IMR-90 (cell line): ENCODE data around the gene CCDC138. TPM values are rescaled to one million over a fixed set of nuclear protein-coding genes. Genes with fewer than 3 reads are reported as not detected.

Experiments
- ATAC-seq: fragments of 200-7000 bp; cut with Tn5 transposase; 2 replicates; pipeline ENCODE4 v1.9.1; 2020; ENCODE audit warnings: low read depth, mild to moderate bottlenecking, moderate library complexity
- BruUV-seq: library from RNA; stranded (reverse); fragments of 400-500 nt; replicated peaks from 2 replicates; lab custom pipeline; 2021; lab: Mats Ljungman, UMichigan
- CTCF ChIA-PET: fragments of 300-600 bp; formaldehyde crosslinking; extraction: SDS; loops from one replicate; lab custom pipeline; 2021; ENCODE audit warnings: antibody characterized with exemption; lab: Yijun Ruan, JAX
- POLR2A ChIA-PET: fragments of 300-600 bp; sonication (Branson Sonifier 250); formaldehyde crosslinking; loops from one replicate; lab custom pipeline; 2022; ENCODE audit warnings: antibody characterized with exemption; ENCODE audit not compliant: unreplicated experiment; lab: Charles Lee
- DNase-seq: peaks from one replicate; pipeline ENCODE4 v3.0.0; 2013
- H2AFZ ChIP-seq: replicated peaks from 2 replicates; pipeline ENCODE3; 2013; ENCODE audit warnings: low read length, mild to moderate bottlenecking; ENCODE audit not compliant: poor library complexity
- H2AK5ac ChIP-seq: 2 replicates; pipeline ENCODE4 v1.6.1; 2013; ENCODE audit warnings: low read depth, low read length, inconsistent platforms
- H2AK9ac ChIP-seq: replicated peaks from 2 replicates; pipeline ENCODE3; 2013; ENCODE audit warnings: mild to moderate bottlenecking, low read depth, low read length, moderate library complexity; ENCODE audit not compliant: poor library complexity
- H2BK120ac ChIP-seq: 2 replicates; pipeline ENCODE4 v1.6.1; 2013; ENCODE audit warnings: low read depth, low read length, inconsistent platforms
- H2BK15ac ChIP-seq: 3 replicates; pipeline ENCODE4 v1.6.1; 2013; ENCODE audit warnings: low read depth, low read length, inconsistent platforms
- H2BK20ac ChIP-seq: 2 replicates; pipeline ENCODE4 v1.6.1; 2013; ENCODE audit warnings: low read depth, mild to moderate bottlenecking, inconsistent platforms, low read length, moderate library complexity
- H2BK5ac ChIP-seq: 2 replicates; pipeline ENCODE4 v1.6.1; 2013; ENCODE audit warnings: mild to moderate bottlenecking, low read depth, low read length, inconsistent platforms; ENCODE audit not compliant: poor library complexity, severe bottlenecking
- H3K14ac ChIP-seq: replicated peaks from 2 replicates; pipeline ENCODE4 v1.6.1; 2013; ENCODE audit warnings: low read depth, low read length, inconsistent platforms
- H3K18ac ChIP-seq: 2 replicates; pipeline ENCODE4 v1.6.1; 2013; ENCODE audit warnings: low read depth, low read length, control low read depth
- H3K23ac ChIP-seq: 2 replicates; pipeline ENCODE4 v1.6.1; 2013; ENCODE audit warnings: low read depth, low read length, inconsistent platforms
- H3K27ac ChIP-seq: 2 replicates; pipeline ENCODE4 v1.5.1; 2013; ENCODE audit warnings: mild to moderate bottlenecking, control low read depth, low read length; ENCODE audit not compliant: insufficient read depth
- H3K27me3 ChIP-seq: 2 replicates; pipeline ENCODE4 v1.6.1; 2013; ENCODE audit warnings: low read length; ENCODE audit not compliant: control insufficient read depth, insufficient read depth
- H3K36me3 ChIP-seq: 2 replicates; pipeline ENCODE4 v1.6.1; 2013; ENCODE audit warnings: low read length, mixed read lengths; ENCODE audit not compliant: control insufficient read depth, insufficient read depth
- H3K4ac ChIP-seq: 2 replicates; pipeline ENCODE4 v1.6.1; 2013; ENCODE audit warnings: low read depth, low read length, inconsistent platforms
- H3K4me1 ChIP-seq: 2 replicates; pipeline ENCODE4 v1.6.1; 2013; ENCODE audit warnings: low read length, mixed read lengths; ENCODE audit not compliant: control insufficient read depth, insufficient read depth
- H3K4me2 ChIP-seq: 2 replicates; pipeline ENCODE4 v1.6.1; 2013; ENCODE audit warnings: low read depth, mild to moderate bottlenecking, control low read depth, low read length, moderate library complexity
- H3K4me3 ChIP-seq: 2 replicates; pipeline ENCODE4 v1.5.1; 2013; ENCODE audit warnings: low read depth, mild to moderate bottlenecking, control low read depth, low read length, moderate library complexity; ENCODE audit not compliant: insufficient read depth
- H3K56ac ChIP-seq: 2 replicates; pipeline ENCODE4 v1.6.1; 2013; ENCODE audit warnings: low read length, inconsistent platforms; ENCODE audit not compliant: insufficient read depth; ENCODE audit errors: extremely low read depth
- H3K79me1 ChIP-seq, 2 experiments: 2 replicates each; pipeline ENCODE4 v1.6.1; 2013; ENCODE audit warnings: low read length in 2 of 2, inconsistent platforms in 1 of 2, low read depth in 1 of 2
- H3K9ac ChIP-seq: 2 replicates; pipeline ENCODE4 v1.6.1; 2013; ENCODE audit warnings: low read depth, low read length, control low read depth
- H3K9me1 ChIP-seq: 2 replicates; pipeline ENCODE4 v1.6.1; 2013; ENCODE audit warnings: low read length, inconsistent platforms; ENCODE audit not compliant: insufficient read depth
- H3K9me3 ChIP-seq: 2 replicates; pipeline ENCODE4 v1.6.1; 2013; ENCODE audit warnings: low read length; ENCODE audit not compliant: control insufficient read depth, insufficient read depth
- H4K20me1 ChIP-seq: 2 replicates; pipeline ENCODE4 v1.6.1; 2013; ENCODE audit warnings: low read length, inconsistent platforms; ENCODE audit not compliant: insufficient read depth
- H4K5ac ChIP-seq: 2 replicates; pipeline ENCODE4 v1.6.1; 2013; ENCODE audit warnings: mild to moderate bottlenecking, low read depth, low read length, control low read depth
- H4K8ac ChIP-seq, 2 experiments: 2 replicates each; pipeline ENCODE4 v1.6.1; 2013; ENCODE audit warnings: low read depth in 2 of 2, low read length in 2 of 2, control low read depth in 1 of 2, inconsistent platforms in 1 of 2
- H4K91ac ChIP-seq: 2 replicates; pipeline ENCODE4 v1.6.1; 2013; ENCODE audit warnings: low read depth, low read length, inconsistent platforms; ENCODE audit not compliant: insufficient read depth
- BHLHE40 ChIP-seq: fragments of 150-350 bp; IDR thresholded peaks from 2 replicates; pipeline ENCODE4 v1.6.1; 2016; ENCODE audit warnings: mild to moderate bottlenecking, low read depth, low read length
- CEBPB ChIP-seq: IDR thresholded peaks from 2 replicates; pipeline ENCODE4 v1.6.1; 2012; ENCODE audit warnings: low read depth, low read length, improper control_type of control experiment
- CHD1 ChIP-seq: IDR thresholded peaks from 2 replicates; pipeline ENCODE4 v1.6.1; 2012; ENCODE audit warnings: low read depth, low read length, improper control_type of control experiment
- FOS ChIP-seq: fragments of 150-350 bp; IDR thresholded peaks from 2 replicates; pipeline ENCODE4 v1.6.1; 2016; ENCODE audit warnings: low read depth, low read length
- MAFK ChIP-seq: IDR thresholded peaks from 2 replicates; pipeline ENCODE4 v1.6.1; 2012; ENCODE audit warnings: low read depth, low read length, improper control_type of control experiment
- MAZ ChIP-seq: IDR thresholded peaks from 2 replicates; pipeline ENCODE4 v1.6.1; 2012; ENCODE audit warnings: low read depth, mild to moderate bottlenecking, low read length, improper control_type of control experiment, moderate library complexity, borderline replicate concordance
- MXI1 ChIP-seq: IDR thresholded peaks from 2 replicates; pipeline ENCODE4 v1.6.1; 2012; ENCODE audit warnings: low read depth, mild to moderate bottlenecking, low read length, moderate library complexity, borderline replicate concordance
- NFE2L2 ChIP-seq: fragments of 150-350 bp; IDR thresholded peaks from 2 replicates; pipeline ENCODE4 v1.6.1; 2016; ENCODE audit warnings: low read depth, mild to moderate bottlenecking, low read length
- POLR2A ChIP-seq: IDR thresholded peaks from 2 replicates; pipeline ENCODE4 v1.6.1; 2012; ENCODE audit warnings: mild to moderate bottlenecking, low read depth, low read length
- RAD21 ChIP-seq: IDR thresholded peaks from 2 replicates; pipeline ENCODE4 v1.6.1; 2012; ENCODE audit warnings: low read length, improper control_type of control experiment
- RCOR1 ChIP-seq: IDR thresholded peaks from 2 replicates; pipeline ENCODE4 v1.6.1; 2012; ENCODE audit warnings: mild to moderate bottlenecking, low read length, improper control_type of control experiment; ENCODE audit not compliant: insufficient replicate concordance
- RFX5 ChIP-seq: IDR thresholded peaks from 2 replicates; pipeline ENCODE4 v1.8.0; 2012; ENCODE audit warnings: low read depth, mild to moderate bottlenecking, low read length, moderate library complexity
- SMC3 ChIP-seq: fragments of 150-350 bp; IDR thresholded peaks from 2 replicates; pipeline ENCODE4 v1.6.1; 2016; ENCODE audit warnings: low read depth, mild to moderate bottlenecking, antibody characterized with exemption, low read length, moderate library complexity
- WGBS, 2 experiments: methylation state at CpG; one replicate each; pipeline versions ENCODE4 v1.1.5 to v1.1.7; 2013; ENCODE audit warnings: missing lambda C conversion rate in 2 of 2; ENCODE audit not compliant: insufficient read length in 1 of 2; ENCODE audit errors: extremely low coverage in 2 of 2; 5-methylcytosine and 5-hydroxymethylcytosine counted together
- dilution Hi-C: fragments of 300-500 bp; cut with HindIII; formaldehyde crosslinking; loops from one replicate; pipeline ENCODE4 v1.14.3; 2018; ENCODE audit warnings: low sequenced_read_pairs; ENCODE audit not compliant: unreplicated experiment
- in situ Hi-C: fragments of 300-500 bp; cut with MboI; formaldehyde crosslinking; loops from 3 replicates; pipeline ENCODE4 v1.14.3; 2019; ENCODE audit warnings: low sequenced_read_pairs, inconsistent platforms, mixed read lengths
- intact Hi-C: fragments of 100-400 bp; cut with micrococcal nuclease; formaldehyde crosslinking; loops from 2 replicates; pipeline ENCODE4 v1.10.0; 2022
- polyA plus RNA-seq, 3 experiments: library from polyadenylated mRNA; depleted of rRNA; stranded (reverse); fragments of >200 nt; gene quantifications; 2 replicates each; pipeline ENCODE4 v1.2.3, GENCODE V29; 2012; ENCODE audit warnings: low replicate concordance in 1 of 3
- total RNA-seq: library from RNA; depleted of rRNA; stranded (reverse); fragments of >200 nt; gene quantifications from 2 replicates; pipeline ENCODE4 v1.2.3, GENCODE V29; 2012
- TF ChIP-seq, protein P1 (sequence below): fragments of 150-350 bp; IDR thresholded peaks from 2 replicates; pipeline ENCODE4 v1.6.1; 2016; ENCODE audit warnings: low read depth, mild to moderate bottlenecking, low read length, moderate library complexity, borderline replicate concordance
- TF ChIP-seq, protein P2 (sequence below): fragments of 150-350 bp; IDR thresholded peaks from 2 replicates; pipeline ENCODE4 v1.6.1; 2017; ENCODE audit warnings: mild to moderate bottlenecking, antibody characterized with exemption, low read length, low read depth

The CCDC138 gene
- total and polyA plus RNA-seq, 2 of the 4 experiments (the other 2 are of a cell fraction): 1.5 to 2.9 TPM

DNA sequence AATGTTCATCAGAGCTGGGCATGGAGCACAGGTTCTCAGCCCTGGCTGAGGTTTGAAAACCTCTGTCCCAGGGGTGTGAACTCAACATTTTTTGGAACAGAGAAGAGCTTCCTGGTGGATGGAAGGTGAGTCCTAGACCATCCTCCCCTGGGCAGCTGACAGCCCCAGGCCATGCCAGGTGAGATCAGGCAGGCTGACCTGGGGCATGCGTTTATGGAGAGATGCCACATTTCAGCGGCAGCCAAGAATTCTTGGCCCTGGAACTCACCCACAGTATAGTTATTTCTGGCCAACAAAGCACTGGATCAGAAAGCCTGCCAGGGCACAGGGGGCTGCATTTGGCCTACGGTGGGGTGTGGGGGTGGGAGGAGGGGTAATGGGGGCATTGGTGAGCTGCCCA is 118.6 kb downstream of the CCDC138 start:
- Histone ChIP-seq H2AK5ac (no peak overlapping the region), H4K8ac (no peak overlapping the region), H3K14ac (no peak overlapping the region), H4K5ac (no peak overlapping the region), H3K4me2 (no peak overlapping the region), H3K79me1 (no peaks in the 10 kb centered on the region), H2AK9ac (no peak overlapping the region), H3K27me3 (peaks cover 29% of the 10 kb centered on the region), H3K4me3 (no peak overlapping the region), H2BK20ac (no peak overlapping the region), H2BK5ac (no peak overlapping the region), H3K9me1 (no peaks in the 10 kb centered on the region), H3K4me1 (no peaks in the 10 kb centered on the region), H2BK120ac (no peak overlapping the region), H2BK15ac (no peak overlapping the region), H3K56ac (no peak overlapping the region), H3K27ac (no peak overlapping the region), H3K36me3 (no peaks in the 10 kb centered on the region), H3K9me3 (no peaks in the 10 kb centered on the region), H4K20me1 (no peaks in the 10 kb centered on the region), H3K9ac (no peak overlapping the region), H3K4ac (no peak overlapping the region), H3K23ac (no peak overlapping the region), H4K91ac (no peak overlapping the region), H3K18ac (no peak overlapping the region), H2AFZ (no peak overlapping the region)
- intact Hi-C loops (no loop called here), in situ Hi-C loops (no loop called here), dilution Hi-C loops (no loop called here)
- POLR2A ChIA-PET: no interaction called here
- WGBS, 2 experiments: no CpG with 5 or more reads among the region's 3 CpGs
- TF ChIP-seq MAZ (no peak), MXI1 (no peak), MAFK (no peak), POLR2A (no peak), CEBPB (no peak), FOS (no peak), SMC3 (no peak), RCOR1 (no peak), NFE2L2 (no peak), BHLHE40 (no peak), RFX5 (no peak), RAD21 (no peak), CHD1 (no peak)
- TF ChIP-seq, protein P1, sequence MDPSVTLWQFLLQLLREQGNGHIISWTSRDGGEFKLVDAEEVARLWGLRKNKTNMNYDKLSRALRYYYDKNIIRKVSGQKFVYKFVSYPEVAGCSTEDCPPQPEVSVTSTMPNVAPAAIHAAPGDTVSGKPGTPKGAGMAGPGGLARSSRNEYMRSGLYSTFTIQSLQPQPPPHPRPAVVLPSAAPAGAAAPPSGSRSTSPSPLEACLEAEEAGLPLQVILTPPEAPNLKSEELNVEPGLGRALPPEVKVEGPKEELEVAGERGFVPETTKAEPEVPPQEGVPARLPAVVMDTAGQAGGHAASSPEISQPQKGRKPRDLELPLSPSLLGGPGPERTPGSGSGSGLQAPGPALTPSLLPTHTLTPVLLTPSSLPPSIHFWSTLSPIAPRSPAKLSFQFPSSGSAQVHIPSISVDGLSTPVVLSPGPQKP: no peak
- TF ChIP-seq, protein P2, sequence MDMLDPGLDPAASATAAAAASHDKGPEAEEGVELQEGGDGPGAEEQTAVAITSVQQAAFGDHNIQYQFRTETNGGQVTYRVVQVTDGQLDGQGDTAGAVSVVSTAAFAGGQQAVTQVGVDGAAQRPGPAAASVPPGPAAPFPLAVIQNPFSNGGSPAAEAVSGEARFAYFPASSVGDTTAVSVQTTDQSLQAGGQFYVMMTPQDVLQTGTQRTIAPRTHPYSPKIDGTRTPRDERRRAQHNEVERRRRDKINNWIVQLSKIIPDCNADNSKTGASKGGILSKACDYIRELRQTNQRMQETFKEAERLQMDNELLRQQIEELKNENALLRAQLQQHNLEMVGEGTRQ: no peak
- DNase-seq (no peak), ATAC-seq (no peak)
- no TSS peak for BruUV-seq
- CTCF ChIA-PET: interaction anchor here (1.2 kb wide), 1 partner anchor 11 kb away, joined by 3 read pairs; no protein-coding TSS in a partner anchor
